HepG2 (cell line): ENCODE results near the gene PKP3. TPM values are rescaled to one million over a fixed set of nuclear protein-coding genes. Genes with fewer than 3 reads are reported as not detected.

Experiments
- AKAP8 ChIP-seq: sonication (generic); formaldehyde crosslinking; IDR thresholded peaks from 2 replicates; pipeline ENCODE4 v1.5.1; 2020; ENCODE audit warnings: mild to moderate bottlenecking, missing genetic modification reagents
- ARNT ChIP-seq: fragments of 450-650 bp; IDR thresholded peaks from 2 replicates; pipeline ENCODE4 v1.6.1; 2017
- GMEB1 ChIP-seq: sonication (generic); formaldehyde crosslinking; IDR thresholded peaks from 2 replicates; pipeline ENCODE4 v1.5.1; 2020; ENCODE audit warnings: missing genetic modification reagents, mild to moderate bottlenecking, borderline replicate concordance
- HNRNPK ChIP-seq: fragments of 200-400 bp; formaldehyde crosslinking; IDR thresholded peaks from 2 replicates; pipeline ENCODE4 v1.6.1; 2018; ENCODE audit warnings: low read length, low read depth, moderate library complexity, mild to moderate bottlenecking; ENCODE audit not compliant: poor library complexity, severe bottlenecking
- IKZF5 ChIP-seq: IDR thresholded peaks from 2 replicates; pipeline ENCODE4 v1.6.1; 2018; ENCODE audit warnings: missing genetic modification reagents, mild to moderate bottlenecking, missing compliant biosample characterization
- POGK ChIP-seq: sonication (generic); formaldehyde crosslinking; conservative IDR thresholded peaks from 2 replicates; pipeline ENCODE4 v1.8.0; 2022; ENCODE audit warnings: mild to moderate bottlenecking, moderate library complexity, missing genetic modification reagents
- POGZ ChIP-seq: sonication (generic); formaldehyde crosslinking; IDR thresholded peaks from 2 replicates; pipeline ENCODE4 v1.4.0; 2020; ENCODE audit warnings: mild to moderate bottlenecking, missing genetic modification reagents
- POLR2AphosphoS2 ChIP-seq: IDR thresholded peaks from 2 replicates; pipeline ENCODE4 v1.6.1; 2011; ENCODE audit warnings: low read depth, low read length, improper control_type of control experiment
- SAFB2 ChIP-seq: sonication (generic); formaldehyde crosslinking; IDR thresholded peaks from 2 replicates; pipeline ENCODE4 v1.5.1; 2020; ENCODE audit warnings: missing genetic modification reagents, low read depth, mild to moderate bottlenecking, borderline replicate concordance
- SMARCC2 ChIP-seq: fragments of 450-650 bp; IDR thresholded peaks from 2 replicates; pipeline ENCODE4 v1.6.1; 2017; ENCODE audit warnings: antibody characterized with exemption, mild to moderate bottlenecking
- SP140L ChIP-seq: sonication (generic); formaldehyde crosslinking; IDR thresholded peaks from 2 replicates; pipeline ENCODE4 v1.4.0; 2020; ENCODE audit warnings: missing genetic modification reagents, borderline replicate concordance
- ZBTB10 ChIP-seq: sonication (generic); formaldehyde crosslinking; IDR thresholded peaks from 2 replicates; pipeline ENCODE4 v1.4.0; 2020; ENCODE audit warnings: missing genetic modification reagents, borderline replicate concordance
- ZBTB2 ChIP-seq: sonication (generic); formaldehyde crosslinking; IDR thresholded peaks from 2 replicates; pipeline ENCODE4 v1.8.0; 2022; ENCODE audit warnings: low read depth, missing genetic modification reagents
- ZBTB33 ChIP-seq: sonication (generic); formaldehyde crosslinking; IDR thresholded peaks from 2 replicates; pipeline ENCODE4 v1.4.0; 2020; ENCODE audit warnings: missing genetic modification reagents
- ZNF275 ChIP-seq: sonication (generic); formaldehyde crosslinking; IDR thresholded peaks from 2 replicates; pipeline ENCODE4 v1.8.0; 2022; ENCODE audit warnings: missing genetic modification reagents, mild to moderate bottlenecking, inconsistent platforms, borderline replicate concordance
- ZNF326 ChIP-seq: sonication (generic); formaldehyde crosslinking; IDR thresholded peaks from 2 replicates; pipeline ENCODE4 v1.4.0; 2020; ENCODE audit warnings: missing genetic modification reagents, borderline replicate concordance
- polyA plus RNA-seq, 8 experiments: library from polyadenylated mRNA; depleted of rRNA in 3 of 8; stranded (reverse) in 7 of 8; unstranded in 1 of 8; fragments of >200 nt; fragmentation: Illumina TruSeq in 4 of 8; extraction: Trizol in 4 of 8; gene quantifications; 2 replicates each; pipeline versions ENCODE4 v1.2.1 to v1.2.3, GENCODE V29; 2011 to 2016; ENCODE audit warnings: low read depth in 4 of 8, missing spikeins in 1 of 8, mixed read lengths in 1 of 8; ENCODE audit not compliant: insufficient read depth in 1 of 8
- total RNA-seq, 5 experiments: library from RNA; depleted of rRNA; stranded (reverse); fragments of >200 nt; fragmentation: Illumina TruSeq; extraction: Trizol; gene quantifications; 2 replicates each; pipeline ENCODE4 v1.2.3, GENCODE V29; 2016; ENCODE audit warnings: low read depth in 1 of 5

Gene PKP3
- total and polyA plus RNA-seq, 2 of the 13 experiments (the other 11 are each of a cell fraction or from before 2014, with no cell fraction given): 18.0 to 28.7 TPM

GRCh38 chr11:396948-397548, 3.0 kb downstream of the PKP3 start (continued):
- TF ChIP-seq ZBTB33 (CRISPR knock-in tag): peak; percentile 83; the same call in 1 of the 2 replicates
- TF ChIP-seq IKZF5: no peak
- TF ChIP-seq ZBTB2: no peak
- TF ChIP-seq SP140L (CRISPR knock-in tag): no peak
- no peak for TF ChIP-seq POLR2AphosphoS2
- peak; percentile 50 for TF ChIP-seq HNRNPK
- TF ChIP-seq SMARCC2: no peak
- peak; percentile 37; the same call in 1 of the 2 replicates for TF ChIP-seq POGZ (CRISPR knock-in tag)
- no peak for TF ChIP-seq ZNF326
- TF ChIP-seq AKAP8 (CRISPR knock-in tag): no peak
- no peak for TF ChIP-seq ARNT
- no peak for TF ChIP-seq ZNF275 (CRISPR knock-in tag)
- peak; percentile 58; the same call in 1 of the 2 replicates for TF ChIP-seq POGK (CRISPR knock-in tag)
- TF ChIP-seq SAFB2 (CRISPR knock-in tag): no peak
- peak; percentile 9; the same call in 1 of the 2 replicates for TF ChIP-seq GMEB1 (CRISPR knock-in tag)
- TF ChIP-seq ZBTB10: no peak
